Measurements from ENCODE around the gene MYL12B. TPM values are rescaled to one million over a fixed set of nuclear protein-coding genes. Genes with fewer than 3 reads are reported as not detected.

The MYL12B gene
- total RNA-seq, 1 experiment from 2014 or later: 166 TPM

GRCh38 chr18:3323900-3324299 is 62.0 kb downstream of the MYL12B start:
- Histone ChIP-seq H2BK20ac (ENCODE audit: low read depth, low read length, poor library complexity, severe bottlenecking) (no peak overlapping the region), H3K23ac (ENCODE audit: insufficient read length, low read depth, low read length) (no peak overlapping the region), H4K20me1 (ENCODE audit: control insufficient read depth, insufficient read depth, insufficient read length) (no peaks in the 10 kb centered on the region), H2AK5ac (ENCODE audit: insufficient read length, low read length) (no peak overlapping the region), H2BK120ac (ENCODE audit: low read depth, low read length, poor library complexity, severe bottlenecking) (no peak overlapping the region), H3K9me3 (ENCODE audit: control insufficient read depth, low read depth, low read length) (no peaks in the 10 kb centered on the region), H3K9ac (ENCODE audit: extremely low read depth, insufficient read length, low read length) (no peak overlapping the region), H3K18ac (ENCODE audit: insufficient read length, low read depth, low read length) (no peak overlapping the region), H2BK12ac (ENCODE audit: insufficient read length, low read depth, low read length) (no peak overlapping the region), H3K4ac (ENCODE audit: low read depth, low read length) (no peak overlapping the region), H2BK15ac (ENCODE audit: low read depth, low read length) (no peak overlapping the region), H3K56ac (ENCODE audit: insufficient read length, low read depth, low read length) (no peak overlapping the region), H2AFZ (ENCODE audit: low read length) (no peak overlapping the region), H4K5ac (ENCODE audit: insufficient read length, low read depth, low read length) (no peak overlapping the region), H3K14ac (ENCODE audit: insufficient read depth, low read length) (no peak overlapping the region), H3K27ac (ENCODE audit: insufficient read length, low read depth, low read length) (no peak overlapping the region), H4K8ac (replicated peaks; ENCODE audit: insufficient read length, low read depth, low read length) (no peak overlapping the region), H3K4me2 (ENCODE audit: insufficient read depth, insufficient read length, low read length) (no peak overlapping the region), H3K79me1 (ENCODE audit: insufficient read depth, low read depth, low read length, poor library complexity, severe bottlenecking) (no peaks in the 10 kb centered on the region), H3T11ph (ENCODE audit: low read length) (no peak overlapping the region), H3K27me3 (ENCODE audit: insufficient read depth, low read length) (no peaks in the 10 kb centered on the region), H3K4me1 (ENCODE audit: insufficient read depth, low read length) (no peaks in the 10 kb centered on the region), H3K79me2 (ENCODE audit: insufficient read depth, low read length) (no peaks in the 10 kb centered on the region), H4K91ac (ENCODE audit: insufficient read length, low read depth, low read length) (no peak overlapping the region), H2BK5ac (ENCODE audit: insufficient read length, low read length) (no peak overlapping the region), H3K23me2 (ENCODE audit: insufficient read length, low read depth, low read length, poor library complexity, severe bottlenecking) (no peaks in the 10 kb centered on the region)
- DNase-seq: no peak
- no CpG with 5 or more reads among the region's 4 CpGs for WGBS (ENCODE audit: extremely low coverage, insufficient read length, low lambda C conversion rate)
- no peak for TF ChIP-seq CTCF (conservative IDR thresholded peaks at IDR 0.05)
- Mint-ChIP-seq H3K27me3 (ENCODE audit: low read depth) (no peaks in the 10 kb centered on the region), H3K9me3 (no peaks in the 10 kb centered on the region; a peak in 1 of 5 replicates), H3K27ac (no peak overlapping the region), H3K4me1 (peaks cover 5 to 14% of the 10 kb centered on the region in 2 experiments), H3K4me3 (no peak overlapping the region), H3K36me3 (ENCODE audit: insufficient read depth in 1 of 3, low read depth in 3 of 3) (peaks cover 0 to 2% (median 0%) of the 10 kb centered on the region in 3 experiments; a peak in 2 of 7 replicates)

Other genes starting within 250 kb of the MYL12B start
- 9.2 and 9.9 TPM in 2 replicates for gene LPIN2, start 249.0 kb upstream of the MYL12B start, total RNA-seq (2021)
- 0.17 and 0.20 TPM in 2 replicates for gene MYOM1, start 42.2 kb upstream of the MYL12B start, total RNA-seq (2021)
- gene MYL12A, start 14.3 kb upstream of the MYL12B start, total RNA-seq (2021): 279 and 284 TPM in 2 replicates
- 251 and 261 TPM in 2 replicates for gene TGIF1, start 188.0 kb downstream of the MYL12B start, total RNA-seq (2021)

Data from H9 (cell line).